H9 (cell line): ENCODE measurements around the gene ARHGAP31. TPM values are rescaled to one million over a fixed set of nuclear protein-coding genes. Genes with fewer than 3 reads are reported as not detected.

Experiments used
- DNase-seq: peaks from one replicate; pipeline ENCODE4 v3.0.0-alpha.2; 2017
- H2AFZ ChIP-seq: one replicate; pipeline ENCODE4 v1.6.1; 2013; ENCODE audit warnings: mild to moderate bottlenecking, low read length, control low read depth, moderate library complexity
- H2AK5ac ChIP-seq: 2 replicates; pipeline ENCODE4 v1.6.1; 2013; ENCODE audit warnings: low read length, control low read depth, mixed read lengths; ENCODE audit not compliant: insufficient read length
- H2BK120ac ChIP-seq: one replicate; pipeline ENCODE4 v1.6.1; 2013; ENCODE audit warnings: low read depth, mild to moderate bottlenecking, low read length, control low read depth, inconsistent platforms; ENCODE audit not compliant: poor library complexity, severe bottlenecking
- H2BK12ac ChIP-seq: 2 replicates; pipeline ENCODE4 v1.6.1; 2013; ENCODE audit warnings: low read length, control low read depth, mixed read lengths, low read depth; ENCODE audit not compliant: insufficient read length
- H2BK15ac ChIP-seq: 2 replicates; pipeline ENCODE4 v1.6.1; 2013; ENCODE audit warnings: low read depth, low read length, control low read depth
- H2BK20ac ChIP-seq: one replicate; pipeline ENCODE4 v1.6.1; 2013; ENCODE audit warnings: low read depth, mild to moderate bottlenecking, low read length, control low read depth, inconsistent platforms; ENCODE audit not compliant: poor library complexity, severe bottlenecking
- H2BK5ac ChIP-seq: 2 replicates; pipeline ENCODE4 v1.6.1; 2013; ENCODE audit warnings: low read length, control low read depth, mixed read lengths; ENCODE audit not compliant: insufficient read length
- H3K14ac ChIP-seq: 2 replicates; pipeline ENCODE4 v1.6.1; 2013; ENCODE audit warnings: low read length, control low read depth; ENCODE audit not compliant: insufficient read depth
- H3K18ac ChIP-seq: 2 replicates; pipeline ENCODE4 v1.6.1; 2013; ENCODE audit warnings: low read depth, mild to moderate bottlenecking, mixed read lengths, low read length, control low read depth; ENCODE audit not compliant: insufficient read length
- H3K23ac ChIP-seq: 2 replicates; pipeline ENCODE4 v1.6.1; 2013; ENCODE audit warnings: low read length, control low read depth, mixed read lengths, low read depth; ENCODE audit not compliant: insufficient read length
- H3K23me2 ChIP-seq: 2 replicates; pipeline ENCODE4 v1.6.1; 2013; ENCODE audit warnings: low read depth, mild to moderate bottlenecking, mixed read lengths, low read length, control low read depth; ENCODE audit not compliant: insufficient read length, poor library complexity, severe bottlenecking
- H3K27ac ChIP-seq: 2 replicates; pipeline ENCODE4 v1.5.1; 2013; ENCODE audit warnings: low read length, control low read depth, mixed read lengths, low read depth; ENCODE audit not compliant: insufficient read length
- H3K27me3 ChIP-seq: 2 replicates; pipeline ENCODE4 v1.6.1; 2013; ENCODE audit warnings: low read length, control low read depth, inconsistent platforms; ENCODE audit not compliant: insufficient read depth
- H3K4ac ChIP-seq: 2 replicates; pipeline ENCODE4 v1.6.1; 2013; ENCODE audit warnings: low read depth, mild to moderate bottlenecking, control low read depth, inconsistent platforms, low read length, moderate library complexity
- H3K4me1 ChIP-seq: 2 replicates; pipeline ENCODE4 v1.6.1; 2013; ENCODE audit warnings: low read length, control low read depth, inconsistent platforms; ENCODE audit not compliant: insufficient read depth
- H3K4me2 ChIP-seq: 2 replicates; pipeline ENCODE4 v1.6.1; 2013; ENCODE audit warnings: low read length, control low read depth, mixed read lengths; ENCODE audit not compliant: insufficient read length, insufficient read depth
- H3K56ac ChIP-seq: 2 replicates; pipeline ENCODE4 v1.6.1; 2013; ENCODE audit warnings: low read depth, mild to moderate bottlenecking, mixed read lengths, low read length, control low read depth; ENCODE audit not compliant: insufficient read length
- H3K79me1 ChIP-seq: 2 replicates; pipeline ENCODE4 v1.6.1; 2013; ENCODE audit warnings: low read depth, mild to moderate bottlenecking, moderate library complexity, low read length, control low read depth, inconsistent platforms; ENCODE audit not compliant: insufficient read depth, poor library complexity, severe bottlenecking
- H3K79me2 ChIP-seq: 2 replicates; pipeline ENCODE4 v1.6.1; 2013; ENCODE audit warnings: low read length, control low read depth, inconsistent platforms; ENCODE audit not compliant: insufficient read depth
- H3K9ac ChIP-seq: 2 replicates; pipeline ENCODE4 v1.6.1; 2013; ENCODE audit warnings: low read length, control low read depth, mixed read lengths; ENCODE audit not compliant: insufficient read length; ENCODE audit errors: extremely low read depth
- H3K9me3 ChIP-seq: one replicate; pipeline ENCODE4 v1.6.1; 2013; ENCODE audit warnings: low read depth, low read length, inconsistent platforms; ENCODE audit not compliant: control insufficient read depth
- H3T11ph ChIP-seq: one replicate; pipeline ENCODE4 v1.6.1; 2013; ENCODE audit warnings: mild to moderate bottlenecking, low read length, control low read depth, inconsistent platforms
- H4K20me1 ChIP-seq: one replicate; pipeline ENCODE4 v1.6.1; 2013; ENCODE audit not compliant: control insufficient read depth, insufficient read length, insufficient read depth
- H4K5ac ChIP-seq: 2 replicates; pipeline ENCODE4 v1.6.1; 2013; ENCODE audit warnings: low read depth, mild to moderate bottlenecking, mixed read lengths, low read length, control low read depth; ENCODE audit not compliant: insufficient read length
- H4K8ac ChIP-seq: replicated peaks from 2 replicates; pipeline ENCODE4 v1.6.1; 2013; ENCODE audit warnings: low read length, control low read depth, mixed read lengths, low read depth; ENCODE audit not compliant: insufficient read length
- H4K91ac ChIP-seq: 2 replicates; pipeline ENCODE4 v1.6.1; 2013; ENCODE audit warnings: low read depth, mild to moderate bottlenecking, moderate library complexity, mixed read lengths, low read length, control low read depth; ENCODE audit not compliant: insufficient read length
- H3K27ac Mint-ChIP-seq, 3 experiments: 2 replicates in 2 of 3; 3 replicates in 1 of 3; pipeline ENCODE4 v1.8.0; 2020 to 2021; ENCODE audit warnings: mixed read lengths in 3 of 3, mild to moderate bottlenecking in 1 of 3, moderate library complexity in 1 of 3
- H3K27me3 Mint-ChIP-seq: 2 replicates; pipeline ENCODE4 v1.8.0; 2021; ENCODE audit warnings: low read depth, mild to moderate bottlenecking, moderate library complexity, mixed read lengths
- H3K36me3 Mint-ChIP-seq, 3 experiments: 2 replicates in 2 of 3; 3 replicates in 1 of 3; pipeline ENCODE4 v1.8.0; 2020 to 2021; ENCODE audit warnings: low read depth in 3 of 3, mixed read lengths in 3 of 3; ENCODE audit not compliant: insufficient read depth in 1 of 3
- H3K4me1 Mint-ChIP-seq, 2 experiments: 2 replicates each; pipeline ENCODE4 v1.8.0; 2020; ENCODE audit warnings: mixed read lengths in 2 of 2
- H3K4me3 Mint-ChIP-seq, 2 experiments: 2 replicates in 1 of 2; 3 replicates in 1 of 2; pipeline ENCODE4 v1.8.0; 2020 to 2021; ENCODE audit warnings: mild to moderate bottlenecking in 2 of 2, mixed read lengths in 2 of 2, moderate library complexity in 1 of 2
- H3K9me3 Mint-ChIP-seq, 2 experiments: 2 replicates in 1 of 2; 3 replicates in 1 of 2; pipeline ENCODE4 v1.8.0; 2020; ENCODE audit warnings: mild to moderate bottlenecking in 2 of 2, mixed read lengths in 2 of 2, moderate library complexity in 1 of 2
- CTCF ChIP-seq: fragments of 200-600 bp; sonication (generic); conservative IDR thresholded peaks from 3 replicates; pipeline ENCODE4 v1.8.0; 2021; ENCODE audit warnings: antibody characterized with exemption, mild to moderate bottlenecking
- WGBS: extraction: QIAGEN DNeasy Blood & Tissue Kit; methylation state at CpG from one replicate; pipeline ENCODE4 v1.1.7; 2013; ENCODE audit warnings: missing lambda C conversion rate, low lambda C conversion rate, mixed read lengths; ENCODE audit not compliant: insufficient read length; ENCODE audit errors: extremely low coverage; 5-methylcytosine and 5-hydroxymethylcytosine counted together
- total RNA-seq: library from RNA; stranded (reverse); gene quantifications from 2 replicates; pipeline ENCODE4 v1.2.1, GENCODE V29; 2021

ARHGAP31 gene
- total RNA-seq, 1 experiment from 2014 or later, result 2.2 TPM

- no peak for DNase-seq
- Histone ChIP-seq H4K8ac (no peak overlapping the region), H3K9me3 (no peaks in the 10 kb centered on the region), H3K4me2 (no peak overlapping the region), H3K23ac (no peak overlapping the region), H3K4me1 (no peaks in the 10 kb centered on the region; the same call in 1 of the 2 replicates), H2BK20ac (no peak overlapping the region), H3K79me2 (no peaks in the 10 kb centered on the region), H2BK15ac (no peak overlapping the region), H3K27ac (no peak overlapping the region), H3K79me1 (no peaks in the 10 kb centered on the region), H2AFZ (no peak overlapping the region), H2BK120ac (no peak overlapping the region), H3K18ac (no peak overlapping the region), H3K27me3 (no peaks in the 10 kb centered on the region), H3K9ac (no peak overlapping the region), H4K5ac (no peak overlapping the region), H3T11ph (no peak overlapping the region), H3K4ac (no peak overlapping the region), H2BK12ac (no peak overlapping the region), H4K91ac (no peak overlapping the region), H4K20me1 (no peaks in the 10 kb centered on the region), H2AK5ac (no peak overlapping the region), H3K14ac (no peak overlapping the region), H3K56ac (no peak overlapping the region), H3K23me2 (no peaks in the 10 kb centered on the region), H2BK5ac (no peak overlapping the region)
- WGBS, result no CpG with 5 or more reads among the region's 3 CpGs
- H3K36me3 Mint-ChIP-seq, result peaks cover 0 to 2% (median 0%) of the 10 kb centered on the region in 3 experiments; a peak in 3 of 7 replicates
- H3K9me3 Mint-ChIP-seq, result no peaks in the 10 kb centered on the region
- no peak overlapping the region for H3K4me3 Mint-ChIP-seq
- H3K4me1 Mint-ChIP-seq, result peaks cover 20% of the 10 kb centered on the region in 2 experiments
- TF ChIP-seq CTCF, result no peak
- H3K27me3 Mint-ChIP-seq, result peaks cover 8% of the 10 kb centered on the region; the same call in 1 of the 2 replicates
- no peak overlapping the region for H3K27ac Mint-ChIP-seq
Observed at GRCh38 chr3:119313461-119313860, 19.3 kb downstream of the ARHGAP31 start.
